Keratinocyte (primary cell): ENCODE measurements around the gene LRRC74B. TPM values are rescaled to one million over a fixed set of nuclear protein-coding genes. Genes with fewer than 3 reads are reported as not detected.

Experiments
- DNase-seq: peaks from one replicate; pipeline ENCODE4 v3.0.0-alpha.2; 2011; ENCODE audit warnings: low read depth, missing footprints, low spot score
- FAIRE-seq: peaks from 2 replicates; lab custom pipeline; 2011; peaks lifted over from hg19 to GRCh38; lab: Jason Lieb, UNC
- H2AFZ ChIP-seq: 2 replicates; pipeline ENCODE4 v1.6.0; 2012; ENCODE audit warnings: low read length, control low read depth, inconsistent platforms; ENCODE audit not compliant: control insufficient read depth
- H3K27ac ChIP-seq: 2 replicates; pipeline ENCODE4 v1.5.1; 2011; ENCODE audit warnings: low read length; ENCODE audit not compliant: control insufficient read depth, insufficient read depth
- H3K27me3 ChIP-seq: 3 replicates; pipeline ENCODE4 v1.6.0; 2011; ENCODE audit warnings: low read length; ENCODE audit not compliant: control insufficient read depth, insufficient read depth; ENCODE audit errors: extremely low read depth
- H3K36me3 ChIP-seq, 2 experiments: 2 replicates in 1 of 2; 3 replicates in 1 of 2; pipeline ENCODE4 v1.5.1; 2011; ENCODE audit warnings: low read length in 2 of 2, mild to moderate bottlenecking in 1 of 2; ENCODE audit not compliant: control insufficient read depth in 2 of 2, insufficient read depth in 2 of 2; ENCODE audit errors: extremely low read depth in 1 of 2
- H3K4me1 ChIP-seq: 3 replicates; pipeline ENCODE4 v1.5.1; 2011; ENCODE audit warnings: low read length; ENCODE audit not compliant: control insufficient read depth, insufficient read depth; ENCODE audit errors: extremely low read depth
- H3K4me2 ChIP-seq: 3 replicates; pipeline ENCODE4 v1.6.0; 2011; ENCODE audit warnings: low read depth, low read length; ENCODE audit not compliant: control insufficient read depth, insufficient read depth; ENCODE audit errors: extremely low read depth
- H3K4me3 ChIP-seq, 3 experiments: fragments of 200-600 bp in 1 of 3; sonication (generic) in 1 of 3; 2 replicates in 2 of 3; 3 replicates in 1 of 3; pipeline ENCODE4 v1.5.1; 2011 to 2016; ENCODE audit warnings: low read length in 3 of 3, mild to moderate bottlenecking in 3 of 3, control low read depth in 2 of 3, inconsistent platforms in 1 of 3, low read depth in 1 of 3, mixed read lengths in 1 of 3, mixed run types in 1 of 3, moderate library complexity in 1 of 3; ENCODE audit not compliant: control insufficient read depth in 2 of 3, insufficient read depth in 2 of 3; ENCODE audit errors: extremely low read depth in 1 of 3
- H3K79me2 ChIP-seq: 2 replicates; pipeline ENCODE4 v1.6.0; 2012; ENCODE audit warnings: low read length; ENCODE audit not compliant: control insufficient read depth, insufficient read depth
- H3K9ac ChIP-seq: 3 replicates; pipeline ENCODE4 v1.6.0; 2011; ENCODE audit warnings: low read length; ENCODE audit not compliant: control insufficient read depth, insufficient read depth; ENCODE audit errors: extremely low read depth
- H3K9me1 ChIP-seq: 3 replicates; pipeline ENCODE4 v1.6.0; 2011; ENCODE audit warnings: low read length; ENCODE audit not compliant: control insufficient read depth, insufficient read depth; ENCODE audit errors: extremely low read depth
- H3K9me3 ChIP-seq: 2 replicates; pipeline ENCODE4 v1.5.1; 2012; ENCODE audit warnings: low read depth, low read length; ENCODE audit not compliant: control insufficient read depth
- H4K20me1 ChIP-seq: 3 replicates; pipeline ENCODE4 v1.6.0; 2011; ENCODE audit warnings: low read length; ENCODE audit not compliant: control insufficient read depth, insufficient read depth; ENCODE audit errors: extremely low read depth
- CTCF ChIP-seq, 3 experiments: IDR thresholded peaks in 1 of 3; conservative IDR thresholded peaks in 1 of 3; optimal IDR thresholded peaks in 1 of 3; 2 replicates in 2 of 3; 3 replicates in 1 of 3; pipeline versions ENCODE3 to v1.5.1; 2011; ENCODE audit warnings: low read length in 3 of 3, mild to moderate bottlenecking in 3 of 3, moderate library complexity in 2 of 3, control low read depth in 1 of 3, inconsistent platforms in 1 of 3; ENCODE audit not compliant: insufficient read depth in 2 of 3; ENCODE audit errors: extremely low read depth in 1 of 3
- EZH2 ChIP-seq: IDR thresholded peaks from one replicate; pipeline ENCODE4 v1.6.1; 2012; ENCODE audit warnings: inconsistent platforms, mild to moderate bottlenecking, low read length, moderate library complexity
- dilution Hi-C: fragments of 300-500 bp; cut with MboI; formaldehyde crosslinking; loops from one replicate; pipeline ENCODE4 v1.7.0; 2020; ENCODE audit warnings: low sequenced_read_pairs; ENCODE audit not compliant: extremely low pct_ligation_motif_present
- polyA plus RNA-seq, 5 experiments: library from polyadenylated mRNA; depleted of rRNA in 3 of 5; stranded (reverse) in 3 of 5; stranded (forward) in 1 of 5; unstranded in 1 of 5; fragments of >200 nt; gene quantifications; 1 replicate in 1 of 5; 2 replicates in 3 of 5; 3 replicates in 1 of 5; pipeline versions ENCODE4 v1.2.1 to v1.2.3, GENCODE V29; 2011 to 2012; ENCODE audit warnings: missing spikeins in 2 of 5, low read depth in 1 of 5, low replicate concordance in 1 of 5

Gene LRRC74B
- polyA plus RNA-seq, 1 donor (not counting 4 experiments of a cell fraction or from before 2014, with no cell fraction given): not detected

DNA sequence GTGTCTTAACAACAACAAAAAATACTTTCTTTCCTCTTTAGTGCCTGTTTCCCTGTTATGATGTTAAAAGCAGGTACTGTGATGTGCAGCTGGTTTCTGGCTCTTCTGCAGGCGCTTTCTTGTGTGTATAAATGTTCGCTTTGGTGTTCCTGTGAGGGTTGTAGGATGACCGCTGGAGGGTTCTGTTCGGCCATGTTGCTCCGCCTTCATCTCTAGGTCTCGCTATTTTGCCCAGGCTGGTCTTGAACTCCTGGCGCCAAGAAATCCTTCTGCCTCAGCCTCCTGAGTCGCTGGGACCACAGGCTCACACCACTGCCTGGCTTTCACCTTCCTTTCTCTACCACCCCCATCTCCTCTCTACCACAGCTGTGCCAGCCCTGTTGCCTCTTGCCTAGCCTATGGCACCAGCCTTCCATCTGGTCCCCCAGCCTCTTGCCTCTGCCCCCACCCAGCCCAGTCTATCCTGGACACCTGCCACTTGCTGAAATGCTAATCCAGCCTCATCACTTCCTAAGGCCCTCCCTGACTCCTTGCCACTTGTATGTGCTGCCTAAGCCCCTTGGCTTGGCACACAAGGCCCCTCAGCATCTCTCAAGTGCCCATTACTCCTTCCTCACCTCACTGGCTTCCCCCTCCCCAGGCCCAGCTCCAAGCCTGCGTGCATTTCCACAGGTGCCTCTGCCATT lies 5.5 kb downstream of the LRRC74B start:
- H2AFZ ChIP-seq: no peak overlapping the region
- H3K4me2 ChIP-seq: no peak overlapping the region
- no peak overlapping the region for H3K9ac ChIP-seq
- FAIRE-seq (no peak), DNase-seq (no peak)
- no peaks in the 10 kb centered on the region for H3K27me3 ChIP-seq
- TF ChIP-seq EZH2 (no peak), CTCF (optimal IDR thresholded peaks at IDR 0.05 in 1 of 3, IDR thresholded peaks at IDR 0.05 in 1 of 3, conservative IDR thresholded peaks at IDR 0.05 in 1 of 3; ENCODE audit: extremely low read depth in 1 of 3, insufficient read depth in 2 of 3, low read length in 3 of 3) (no peak)
- no peaks in the 10 kb centered on the region for H3K79me2 ChIP-seq
- H3K27ac ChIP-seq: no peak overlapping the region
- no peaks in the 10 kb centered on the region for H4K20me1 ChIP-seq
- no peak overlapping the region for H3K4me3 ChIP-seq
- dilution Hi-C loops: no loop called here
- peaks cover 3% of the 10 kb centered on the region for H3K4me1 ChIP-seq
- H3K36me3 ChIP-seq: no peaks in the 10 kb centered on the region
- no peaks in the 10 kb centered on the region for H3K9me1 ChIP-seq
- no peaks in the 10 kb centered on the region for H3K9me3 ChIP-seq

GRCh38 chr22:21051831-21052400 lies 6.2 kb downstream of the LRRC74B start:
- Histone ChIP-seq H3K4me1 (peaks cover 6% of the 10 kb centered on the region), H3K27me3 (no peaks in the 10 kb centered on the region), H2AFZ (no peak overlapping the region), H3K79me2 (no peaks in the 10 kb centered on the region), H3K9ac (no peak overlapping the region), H4K20me1 (no peaks in the 10 kb centered on the region), H3K4me3 (no peak overlapping the region), H3K36me3 (no peaks in the 10 kb centered on the region), H3K27ac (no peak overlapping the region), H3K9me1 (no peaks in the 10 kb centered on the region), H3K9me3 (no peaks in the 10 kb centered on the region), H3K4me2 (no peak overlapping the region)
- DNase-seq (no peak), FAIRE-seq (no peak)
- dilution Hi-C loops: no loop called here
- TF ChIP-seq EZH2: no peak
- no peak for TF ChIP-seq CTCF (optimal IDR thresholded peaks at IDR 0.05 in 1 of 3, IDR thresholded peaks at IDR 0.05 in 1 of 3, conservative IDR thresholded peaks at IDR 0.05 in 1 of 3; ENCODE audit: extremely low read depth in 1 of 3, insufficient read depth in 2 of 3, low read length in 3 of 3)
